ENCODE measurements around the gene CRK. TPM values are rescaled to one million over a fixed set of nuclear protein-coding genes. Genes with fewer than 3 reads are reported as not detected.
A peak's percentile ranks its signal among the peaks of the same experiment; 100 is the strongest.
"Not testable (repeated sequence)": the region's sequence is repeated elsewhere in the genome, so short reads cannot be mapped to it uniquely, and the experiment has no call there.

The CRK gene
- total RNA-seq, 4 donors from 2014 or later, result 72.7 to 98.4 (median 77.2) TPM

GRCh38 chr17:1398931-1399678 lies 56.9 kb downstream of the CRK start:
- Histone ChIP-seq H3K27me3 (no peaks in the 10 kb centered on the region), H3K4me1 (peaks cover 0 to 56% (median 22%) of the 10 kb centered on the region in 3 donors), H3K9me3 (no peaks in the 10 kb centered on the region), H3K36me3 (no peaks in the 10 kb centered on the region), H3K4me3 (peak overlapping the region; percentile 80 to 83), H3K27ac (peak overlapping the region; percentile 85 to 100 (median 96))
- ATAC-seq, result peak; percentile 9
- TF ChIP-seq POLR2AphosphoS5 (IDR thresholded peaks at IDR 0.05) (no peak), POLR2A (IDR thresholded peaks at IDR 0.05) (no peak), CTCF (IDR thresholded peaks at IDR 0.05) (no peak), EP300 (IDR thresholded peaks at IDR 0.05) (no peak)
- WGBS, 2 donors (ENCODE audit: low coverage in 1 of 2), result 0 to 2% methylated on average over 16 to 28 of the region's 41 CpGs

GRCh38 chr17:1398028-1398427 lies 58.0 kb downstream of the CRK start:
- WGBS, 2 donors (ENCODE audit: low coverage in 1 of 2), result 11% methylated on average over 2 of the region's 2 CpGs
- no peaks in the 10 kb centered on the region for H3K27me3 ChIP-seq
- TF ChIP-seq POLR2A (IDR thresholded peaks at IDR 0.05) (no peak), EP300 (IDR thresholded peaks at IDR 0.05) (no peak), CTCF (IDR thresholded peaks at IDR 0.05) (no peak), POLR2AphosphoS5 (IDR thresholded peaks at IDR 0.05) (no peak)
- H3K4me3 ChIP-seq, result peak overlapping the region; percentile 80 to 83
- H3K36me3 ChIP-seq, result no peaks in the 10 kb centered on the region
- H3K4me1 ChIP-seq, result peaks cover 3 to 66% (median 29%) of the 10 kb centered on the region in 3 donors
- ATAC-seq, result no peak
- H3K9me3 ChIP-seq, result no peaks in the 10 kb centered on the region
- H3K27ac ChIP-seq, result peak overlapping the region in 3 of 4 donors; percentile 53 to 100 (median 97)

- H3K9me3 ChIP-seq, ATAC-seq, H3K4me3 ChIP-seq, H3K27me3 ChIP-seq, H3K36me3 ChIP-seq: not testable (repeated sequence)
- Histone ChIP-seq H3K4me1 (peaks cover 8 to 85% (median 40%) of the 10 kb centered on the region in 3 donors), H3K27ac (peak overlapping the region in 3 of 4 donors; percentile 24 to 100 (median 97))
- WGBS, 2 donors (ENCODE audit: low coverage in 1 of 2), result 76 to 80% methylated on average over 15 to 18 of the region's 26 CpGs
Measured at GRCh38 chr17:1395876-1396665, 60.0 kb downstream of the CRK start.

GRCh38 chr17:1391577-1391976 lies 64.5 kb downstream of the CRK start:
- no peak for TF ChIP-seq POLR2A (IDR thresholded peaks at IDR 0.05)
- TF ChIP-seq EP300 (IDR thresholded peaks at IDR 0.05), result no peak
- WGBS, 2 donors (ENCODE audit: low coverage in 1 of 2), result 62 to 83% methylated on average over 3 to 8 of the region's 9 CpGs
- ATAC-seq, result no peak
- Histone ChIP-seq H3K36me3 (no peaks in the 10 kb centered on the region), H3K4me3 (no peak overlapping the region), H3K4me1 (peaks cover 16 to 100% (median 58%) of the 10 kb centered on the region in 3 donors), H3K27ac (peak overlapping the region; percentile 48 to 77 (median 56)), H3K27me3 (no peaks in the 10 kb centered on the region), H3K9me3 (no peaks in the 10 kb centered on the region)

- Histone ChIP-seq H3K4me1 (peaks cover 17 to 100% (median 64%) of the 10 kb centered on the region in 3 donors), H3K36me3 (no peaks in the 10 kb centered on the region), H3K9me3 (no peaks in the 10 kb centered on the region), H3K27me3 (no peaks in the 10 kb centered on the region), H3K27ac (peak overlapping the region; percentile 48 to 77 (median 56)), H3K4me3 (no peak overlapping the region)
- no peak for ATAC-seq
- 7 to 9% methylated on average over 6 of the region's 6 CpGs for WGBS, 2 donors (ENCODE audit: low coverage in 1 of 2)
- TF ChIP-seq POLR2AphosphoS5 (IDR thresholded peaks at IDR 0.05), result peak; percentile 29
- TF ChIP-seq EP300 (IDR thresholded peaks at IDR 0.05), result no peak
Measured at GRCh38 chr17:1390432-1391367, 65.3 kb downstream of the CRK start.

GRCh38 chr17:1387490-1388227 lies 68.4 kb downstream of the CRK start:
- H3K27me3 ChIP-seq, H3K9me3 ChIP-seq, H3K4me3 ChIP-seq, H3K36me3 ChIP-seq, ATAC-seq: not testable (repeated sequence)
- 47 to 50% methylated on average over 8 to 14 of the region's 22 CpGs for WGBS, 2 donors (ENCODE audit: low coverage in 1 of 2)
- peak overlapping the region in 3 of 4 donors; percentile 12 to 77 (median 27) for H3K27ac ChIP-seq
- peaks cover 23 to 100% (median 68%) of the 10 kb centered on the region in 3 donors for H3K4me1 ChIP-seq

- H3K27ac ChIP-seq, result peak overlapping the region in 2 of 4 donors; percentile 25 to 77
- not testable (repeated sequence) for H3K4me3 ChIP-seq, ATAC-seq, H3K27me3 ChIP-seq, H3K9me3 ChIP-seq, H3K36me3 ChIP-seq
- peaks cover 24 to 100% (median 65%) of the 10 kb centered on the region in 3 donors for H3K4me1 ChIP-seq
- 40 to 74% methylated on average over 2 to 8 of the region's 8 CpGs for WGBS, 2 donors (ENCODE audit: low coverage in 1 of 2)
Measured at GRCh38 chr17:1386675-1387190, 69.3 kb downstream of the CRK start.

Measured in gastroesophageal sphincter (tissue), 4 donors.